K562 (cell line): Measurements from ENCODE around the gene ADD1. TPM values are rescaled to one million over a fixed set of nuclear protein-coding genes. Genes with fewer than 3 reads are reported as not detected.

Experiments
- ATAC-seq: fragments of 200-7000 bp; cut with Tn5 transposase; 3 replicates; pipeline ENCODE4 v1.9.1; 2020; ENCODE audit warnings: moderate library complexity
- BruUV-seq: library from RNA; stranded (reverse); fragments of 400-500 nt; replicated peaks from 2 replicates; lab custom pipeline; 2021; lab: Mats Ljungman, UMichigan
- CTCF ChIA-PET: fragments of 300-600 bp; formaldehyde crosslinking; extraction: SDS; loops from one replicate; lab custom pipeline; 2021; ENCODE audit warnings: low intra/inter-chr PET ratio; lab: Yijun Ruan, JAX
- POLR2A ChIA-PET: fragments of 300-600, 350-650 bp; sonication (Branson Sonifier 250); formaldehyde crosslinking; extraction: SDS; loops from one replicate; lab custom pipeline; 2021; ENCODE audit warnings: antibody characterized with exemption, inconsistent platforms; lab: Yijun Ruan, JAX
- DNase-seq, 4 experiments: peaks; one replicate each; pipeline versions ENCODE4 v3.0.0 to v3.0.0-alpha.2; 2011 to 2018; ENCODE audit warnings: low spot score in 3 of 4, mixed read lengths in 3 of 4; ENCODE audit errors: extremely low read depth in 1 of 4
- FAIRE-seq: peaks from 2 replicates; lab custom pipeline; 2011; peaks lifted over from hg19 to GRCh38; lab: Jason Lieb, UNC
- H2AFZ ChIP-seq: 2 replicates; pipeline ENCODE4 v1.6.0; 2011; ENCODE audit warnings: low read depth, low read length, control low read depth, inconsistent platforms
- H3K27ac ChIP-seq: fragments of 200-600 bp; 3 replicates; pipeline ENCODE4 v1.8.0; 2011; ENCODE audit warnings: low read depth, mild to moderate bottlenecking, control low read depth, inconsistent platforms, low read length, moderate library complexity, mixed read lengths; ENCODE audit errors: extremely low read depth
- H3K27me3 ChIP-seq, 2 experiments: fragments of 300-600 bp in 1 of 2; 2 replicates in 1 of 2; 3 replicates in 1 of 2; pipeline versions ENCODE4 v1.6.0 to v1.8.0; 2011; ENCODE audit warnings: inconsistent platforms in 2 of 2, low read length in 2 of 2, mild to moderate bottlenecking in 1 of 2, mixed read lengths in 1 of 2, moderate library complexity in 1 of 2; ENCODE audit not compliant: control insufficient read depth in 2 of 2, insufficient read depth in 2 of 2
- H3K36me3 ChIP-seq: fragments of 300-600 bp; 3 replicates; pipeline ENCODE4 v1.8.0; 2011; ENCODE audit warnings: mild to moderate bottlenecking, low read length, inconsistent platforms; ENCODE audit not compliant: control insufficient read depth, insufficient read depth
- H3K4me1 ChIP-seq, 2 experiments: fragments of 200-600 bp in 1 of 2; replicated peaks in 1 of 2; 2 replicates in 1 of 2; 3 replicates in 1 of 2; pipeline versions ENCODE4 v1.5.1 to v1.8.0; 2011; ENCODE audit warnings: inconsistent platforms in 2 of 2, low read length in 2 of 2, mild to moderate bottlenecking in 1 of 2, mixed read lengths in 1 of 2, moderate library complexity in 1 of 2; ENCODE audit not compliant: control insufficient read depth in 2 of 2, insufficient read depth in 2 of 2
- H3K4me2 ChIP-seq: 2 replicates; pipeline ENCODE4 v1.6.1; 2011; ENCODE audit warnings: low read length, control low read depth, inconsistent platforms, mixed read lengths; ENCODE audit not compliant: insufficient read depth
- H3K4me3 ChIP-seq: fragments of 200-600 bp; sonication (generic), shearing (Covaris generic); 2 replicates; pipeline ENCODE4 v1.5.1; 2016; ENCODE audit warnings: control low read depth, inconsistent platforms
- H3K79me2 ChIP-seq: fragments of 200-600 bp; 3 replicates; pipeline ENCODE4 v1.8.0; 2011; ENCODE audit warnings: low read length, inconsistent platforms; ENCODE audit not compliant: control insufficient read depth, insufficient read depth
- H3K9ac ChIP-seq, 2 experiments: 2 replicates each; pipeline versions ENCODE4 v1.6.0 to v1.6.1; 2011; ENCODE audit warnings: low read depth in 2 of 2, low read length in 2 of 2, control low read depth in 1 of 2, inconsistent platforms in 1 of 2, mild to moderate bottlenecking in 1 of 2, mixed read lengths in 1 of 2; ENCODE audit not compliant: insufficient read depth in 1 of 2
- H3K9me1 ChIP-seq: one replicate; pipeline ENCODE4 v1.6.0; 2011; ENCODE audit warnings: inconsistent platforms, mild to moderate bottlenecking, low read length, moderate library complexity; ENCODE audit not compliant: control insufficient read depth, insufficient read depth
- H3K9me3 ChIP-seq: replicated peaks from 2 replicates; pipeline ENCODE4 v1.5.1; 2011; ENCODE audit warnings: low read depth, low read length, inconsistent platforms; ENCODE audit not compliant: control insufficient read depth, insufficient read depth
- H4K20me1 ChIP-seq: replicated peaks from 2 replicates; pipeline ENCODE4 v1.6.1; 2011; ENCODE audit warnings: low read length, inconsistent platforms, mixed read lengths; ENCODE audit not compliant: control insufficient read depth, insufficient read depth
- ARID1B ChIP-seq: fragments of 450-650 bp; IDR thresholded peaks from 2 replicates; pipeline ENCODE4 v1.6.1; 2016; ENCODE audit warnings: antibody characterized with exemption, mild to moderate bottlenecking, inconsistent platforms
- CBX1 ChIP-seq: sonication (generic); IDR thresholded peaks from 2 replicates; pipeline ENCODE4 v1.6.1; 2016; ENCODE audit warnings: antibody characterized with exemption, low read depth, mild to moderate bottlenecking
- CLOCK ChIP-seq: fragments of 250-450 bp; sonication (Bioruptor Pico); IDR thresholded peaks from 2 replicates; pipeline ENCODE4 v1.4.0; 2020; ENCODE audit warnings: mild to moderate bottlenecking, moderate library complexity, borderline replicate concordance
- GMEB1 ChIP-seq: fragments of 250-450 bp; sonication (Bioruptor Pico); IDR thresholded peaks from 2 replicates; pipeline ENCODE4 v1.4.0; 2020; ENCODE audit warnings: mild to moderate bottlenecking
- GTF2A2 ChIP-seq: IDR thresholded peaks from 2 replicates; pipeline ENCODE4 v1.6.1; 2016; ENCODE audit warnings: mild to moderate bottlenecking, missing genetic modification characterization, missing compliant biosample characterization
- ILF3 ChIP-seq: fragments of 450-650 bp; IDR thresholded peaks from 2 replicates; pipeline ENCODE4 v1.6.1; 2018; ENCODE audit warnings: antibody characterized with exemption, mild to moderate bottlenecking, moderate library complexity, borderline replicate concordance
- MXI1 ChIP-seq: IDR thresholded peaks from 2 replicates; pipeline ENCODE4 v1.6.1; 2011; ENCODE audit warnings: low read depth, mild to moderate bottlenecking, improper control_type of control experiment, low read length
- RBBP5 ChIP-seq: fragments of 200-600 bp; sonication (generic); IDR thresholded peaks from 2 replicates; pipeline ENCODE4 v1.6.1; 2012; ENCODE audit warnings: borderline replicate concordance, mild to moderate bottlenecking, low read length, control low read depth, inconsistent platforms; ENCODE audit not compliant: insufficient read depth, poor library complexity, severe bottlenecking
- RNF2 ChIP-seq: sonication (generic); IDR thresholded peaks from 2 replicates; pipeline ENCODE4 v1.6.1; 2016
- SMARCA4 ChIP-seq: fragments of 450-650 bp; IDR thresholded peaks from 2 replicates; pipeline ENCODE4 v1.6.1; 2016
- SMC3 ChIP-seq: conservative IDR thresholded peaks from 2 replicates; pipeline ENCODE4 v1.6.1; 2011; ENCODE audit warnings: low read depth, low read length, improper control_type of control experiment; ENCODE audit not compliant: insufficient read depth
- SNAPC5 ChIP-seq: fragments of 250-450 bp; sonication (Bioruptor Pico); IDR thresholded peaks from 2 replicates; pipeline ENCODE4 v1.8.0; 2021; ENCODE audit warnings: moderate library complexity, mild to moderate bottlenecking, inconsistent platforms
- SRSF1 ChIP-seq: fragments of 200-400 bp; formaldehyde crosslinking; IDR thresholded peaks from 2 replicates; pipeline ENCODE4 v1.6.1; 2017; ENCODE audit warnings: mild to moderate bottlenecking, low read depth, low read length, moderate library complexity
- TAF15 ChIP-seq: fragments of 200-400 bp; formaldehyde crosslinking; IDR thresholded peaks from 2 replicates; pipeline ENCODE4 v1.6.1; 2017; ENCODE audit warnings: mild to moderate bottlenecking, low read depth, low read length, moderate library complexity
- WGBS: fragments of 100-300 bp; shearing (Covaris generic); methylation state at CpG from one replicate; pipeline ENCODE4 v1.1.6; 2016; ENCODE audit warnings: low coverage, mixed read lengths; ENCODE audit not compliant: insufficient coverage; ENCODE audit errors: missing lambda C conversion rate; 5-methylcytosine and 5-hydroxymethylcytosine counted together
- in situ Hi-C: fragments of 300-500 bp; cut with MboI; formaldehyde crosslinking; loops from 4 replicates; pipeline ENCODE4 v1.15.0; 2018; ENCODE audit warnings: inconsistent platforms, mixed read lengths
- intact Hi-C: fragments of 100-400 bp; cut with micrococcal nuclease; formaldehyde crosslinking; loops from 2 replicates; pipeline ENCODE4 v1.14.2; 2022
- polyA plus RNA-seq, 8 experiments: library from polyadenylated mRNA; depleted of rRNA in 4 of 8; stranded (reverse) in 5 of 8; unstranded in 3 of 8; fragments of >200 nt; fragmentation: Nextera tagmentation in 2 of 8; fragmentation: Illumina TruSeq in 1 of 8; extraction: Ambion mirVana in 2 of 8; extraction: Trizol in 1 of 8; gene quantifications; 2 replicates each; pipeline versions ENCODE4 v1.2.1 to v1.2.3, GENCODE V29; 2011 to 2014; ENCODE audit warnings: inconsistent platforms in 1 of 8, missing spikeins in 1 of 8
- total RNA-seq, 7 experiments: library from RNA; depleted of rRNA in 6 of 7; stranded (reverse); fragments of >200 nt in 6 of 7; fragmentation: Illumina TruSeq in 2 of 7; extraction: Trizol in 2 of 7; gene quantifications; 2 replicates each; pipeline versions ENCODE4 v1.2.1 to v1.2.3, GENCODE V29; 2011 to 2021; ENCODE audit warnings: low replicate concordance in 1 of 7
- TF ChIP-seq, protein P1 (sequence below): fragments of 250-450 bp; sonication (Bioruptor Pico); IDR thresholded peaks from 2 replicates; pipeline ENCODE4 v1.8.0; 2022; ENCODE audit warnings: moderate library complexity, mild to moderate bottlenecking, inconsistent platforms

The ADD1 gene
- total and polyA plus RNA-seq, 9 of the 15 experiments (the other 6 are each of a cell fraction or from before 2014, with no cell fraction given): 17.5 to 153 (median 74.0) TPM

GRCh38 chr4:2935762-2936743 is 92.4 kb downstream of the ADD1 start:
- Histone ChIP-seq H3K9ac (peak overlapping the region; percentile 77 to 99; a peak in 3 of 4 replicates), H4K20me1 (peaks cover 17% of the 10 kb centered on the region; the same call in 1 of the 2 replicates), H3K27ac (peak overlapping the region; percentile 68), H3K79me2 (peaks cover 28% of the 10 kb centered on the region; the same call in 2 of the 3 replicates), H3K9me1 (no peaks in the 10 kb centered on the region), H2AFZ (no peak overlapping the region), H3K4me3 (peak overlapping the region; percentile 84), H3K4me2 (peak overlapping the region; percentile 86), H3K4me1 (peaks cover 17 to 66% of the 10 kb centered on the region in 2 experiments; a peak in 4 of 5 replicates), H3K36me3 (peaks cover 62% of the 10 kb centered on the region), H3K27me3 (no peaks in the 10 kb centered on the region), H3K9me3 (no peaks in the 10 kb centered on the region)
- TSS peak; percentile 72 for BruUV-seq
- CTCF ChIA-PET: no interaction called here
- FAIRE-seq (peak; percentile 84), DNase-seq (peak in 2 of 4 experiments; percentile 64 to 81), ATAC-seq (peak; percentile 4)
- POLR2A ChIA-PET: interaction anchor here (0.6 to 2.7 kb wide), 12 partner anchors 9 to 397 kb away, joined by 3 to 30 read pairs (median 3); partner anchors contain the start of genes GRK4 and NOP14
- intact Hi-C loops (loop anchor here (1.0 kb wide), 1 partner anchor 172 kb away; no protein-coding TSS in a partner anchor), in situ Hi-C loops (no loop called here)
- 11% methylated on average over 20 of the region's 20 CpGs for WGBS
- TF ChIP-seq RNF2 (no peak; the same call in 1 of the 2 replicates), SMC3 (no peak), ILF3 (no peak), CLOCK (no peak), MXI1 (no peak), CBX1 (no peak), SMARCA4 (peak; percentile 54; the same call in 1 of the 2 replicates), SRSF1 (no peak), GMEB1 (CRISPR knock-in tag) (no peak), ARID1B (peak; percentile 71), TAF15 (no peak), SNAPC5 (CRISPR knock-in tag) (no peak), RBBP5 (no peak), GTF2A2 (tag) (no peak)
- TF ChIP-seq, protein P1, sequence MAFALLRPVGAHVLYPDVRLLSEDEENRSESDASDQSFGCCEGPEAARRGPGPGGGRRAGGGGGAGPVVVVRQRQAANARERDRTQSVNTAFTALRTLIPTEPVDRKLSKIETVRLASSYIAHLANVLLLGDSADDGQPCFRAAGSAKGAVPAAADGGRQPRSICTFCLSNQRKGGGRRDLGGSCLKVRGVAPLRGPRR: no peak
